HG03558 (cell line): Measurements from ENCODE around the gene DRAM1.
"Not testable (repeated sequence)": the region's sequence is repeated elsewhere in the genome, so short reads cannot be mapped to it uniquely, and the experiment has no call there.

Experiments
- ATAC-seq: cut with Tn5 transposase; IDR thresholded peaks from one replicate; pipeline ENCODE4 v1.9.1; 2021; ENCODE audit warnings: moderate number of reproducible peaks; ENCODE audit not compliant: unreplicated experiment; ENCODE audit errors: extremely low read depth

The DRAM1 gene

GRCh38 chr12:101891462-101891971 is 14.1 kb downstream of the DRAM1 start:
- ATAC-seq = peak; percentile 92

GRCh38 chr12:101892794-101893193 is 15.4 kb downstream of the DRAM1 start:
- no peak for ATAC-seq

- no peak for ATAC-seq
Measured at GRCh38 chr12:101901777-101902176, 24.4 kb downstream of the DRAM1 start.

GRCh38 chr12:101902641-101903040 is 25.3 kb downstream of the DRAM1 start:
- ATAC-seq = no peak

- no peak for ATAC-seq
Measured at GRCh38 chr12:101906226-101906625, 28.8 kb downstream of the DRAM1 start.

GRCh38 chr12:101908395-101908794 is 31.0 kb downstream of the DRAM1 start:
- no peak for ATAC-seq

- ATAC-seq = no peak
Measured at GRCh38 chr12:101909646-101910045, 32.3 kb downstream of the DRAM1 start.

- no peak for ATAC-seq
Measured at GRCh38 chr12:101915841-101916240, 38.5 kb downstream of the DRAM1 start.

- not testable (repeated sequence) for ATAC-seq
Measured at GRCh38 chr12:101918805-101919204, 41.4 kb downstream of the DRAM1 start.

- ATAC-seq = no peak
Measured at GRCh38 chr12:101919447-101919846, 42.1 kb downstream of the DRAM1 start.

- no peak for ATAC-seq
Measured at GRCh38 chr12:101920906-101921305, 43.5 kb downstream of the DRAM1 start.

- no peak for ATAC-seq
Measured at GRCh38 chr12:101923045-101923718, 45.8 kb downstream of the DRAM1 start.

- no peak for ATAC-seq
Measured at GRCh38 chr12:101924618-101925017, 47.2 kb downstream of the DRAM1 start.

- ATAC-seq = no peak
Measured at GRCh38 chr12:101925361-101925760, 48.0 kb downstream of the DRAM1 start.

GRCh38 chr12:101925935-101926334 is 48.6 kb downstream of the DRAM1 start:
- ATAC-seq = no peak

GRCh38 chr12:101927036-101927435 is 49.7 kb downstream of the DRAM1 start:
- ATAC-seq = no peak

- no peak for ATAC-seq
Measured at GRCh38 chr12:101927999-101928398, 50.6 kb downstream of the DRAM1 start.

- ATAC-seq = no peak
Measured at GRCh38 chr12:101928556-101928955, 51.2 kb downstream of the DRAM1 start.

- no peak for ATAC-seq
Measured at GRCh38 chr12:101929365-101930041, 52.1 kb downstream of the DRAM1 start.

GRCh38 chr12:101931498-101932326 is 54.3 kb downstream of the DRAM1 start:
- peak; percentile 25 for ATAC-seq
